GM12892 (cell line): ENCODE data around the gene PLEKHM1.
"Not testable (repeated sequence)": the region's sequence is repeated elsewhere in the genome, so short reads cannot be mapped to it uniquely, and the experiment has no call there.

Experiments used
- DNase-seq: peaks from one replicate; pipeline ENCODE4 v3.0.0; 2011; ENCODE audit not compliant: insufficient read length
- FAIRE-seq: peaks from 2 replicates; lab custom pipeline; 2011; peaks lifted over from hg19 to GRCh38; lab: Jason Lieb, UNC
- POLR2A ChIP-seq: IDR thresholded peaks from 2 replicates; pipeline ENCODE4 v1.6.1; 2011; ENCODE audit warnings: low read depth, low read length, control low read depth
- POLR2AphosphoS5 ChIP-seq: IDR thresholded peaks from 2 replicates; pipeline ENCODE4 v1.6.1; 2011; ENCODE audit warnings: low read depth, low read length, control low read depth
- TAF1 ChIP-seq: IDR thresholded peaks from 2 replicates; pipeline ENCODE4 v1.6.1; 2011; ENCODE audit warnings: low read depth, mild to moderate bottlenecking, control low read depth, low read length, borderline replicate concordance

The PLEKHM1 gene

GRCh38 chr17:45444856-45445820, 45.4 kb downstream of the PLEKHM1 start:
- not testable (repeated sequence) for FAIRE-seq, DNase-seq

GRCh38 chr17:45444301-45444700, 46.2 kb downstream of the PLEKHM1 start:
- FAIRE-seq, DNase-seq: not testable (repeated sequence)

GRCh38 chr17:45443371-45444260, 46.9 kb downstream of the PLEKHM1 start:
- FAIRE-seq, DNase-seq: not testable (repeated sequence)

DNA sequence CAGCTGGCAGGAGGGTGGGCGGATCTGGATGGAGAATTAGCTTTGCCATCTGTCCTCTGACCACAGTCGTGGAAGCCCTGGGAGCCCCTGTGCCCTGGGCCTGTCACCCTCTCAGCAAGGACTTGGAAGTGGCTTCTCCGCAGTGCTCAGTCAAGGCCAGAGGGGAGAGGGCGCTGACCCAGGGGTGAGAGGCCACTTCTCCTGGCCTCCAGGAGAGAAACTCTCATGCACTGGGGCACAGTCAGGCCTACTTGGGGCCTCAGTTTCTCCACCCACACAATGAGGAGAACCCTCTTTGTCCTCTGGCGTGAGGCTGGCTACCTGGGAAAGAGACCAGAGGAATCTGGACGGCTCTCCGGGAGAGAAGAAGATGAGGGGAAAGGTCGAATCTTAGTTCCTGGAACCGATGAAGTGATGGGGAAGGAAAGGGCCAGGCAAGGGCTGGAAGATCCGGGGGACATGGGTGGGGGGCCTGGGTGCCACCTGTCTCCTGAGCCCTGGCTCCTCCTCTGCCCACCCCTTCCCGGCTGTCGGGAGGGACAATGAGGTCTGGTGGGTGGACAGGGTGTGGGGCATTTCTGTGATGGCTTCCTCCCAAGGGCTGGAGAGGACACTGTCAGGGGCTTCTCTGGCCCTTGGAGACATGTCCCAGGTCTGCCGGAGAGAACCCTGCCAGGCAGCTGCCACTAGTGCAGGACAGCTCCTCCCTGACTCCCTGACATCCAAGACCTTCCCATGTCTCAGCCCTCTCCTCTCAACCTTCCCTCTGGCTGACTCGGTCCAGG, 48.8 kb downstream of the PLEKHM1 start:
- no peak for FAIRE-seq
- no peak for DNase-seq
- TF ChIP-seq POLR2A (no peak), TAF1 (no peak), POLR2AphosphoS5 (no peak)

DNA sequence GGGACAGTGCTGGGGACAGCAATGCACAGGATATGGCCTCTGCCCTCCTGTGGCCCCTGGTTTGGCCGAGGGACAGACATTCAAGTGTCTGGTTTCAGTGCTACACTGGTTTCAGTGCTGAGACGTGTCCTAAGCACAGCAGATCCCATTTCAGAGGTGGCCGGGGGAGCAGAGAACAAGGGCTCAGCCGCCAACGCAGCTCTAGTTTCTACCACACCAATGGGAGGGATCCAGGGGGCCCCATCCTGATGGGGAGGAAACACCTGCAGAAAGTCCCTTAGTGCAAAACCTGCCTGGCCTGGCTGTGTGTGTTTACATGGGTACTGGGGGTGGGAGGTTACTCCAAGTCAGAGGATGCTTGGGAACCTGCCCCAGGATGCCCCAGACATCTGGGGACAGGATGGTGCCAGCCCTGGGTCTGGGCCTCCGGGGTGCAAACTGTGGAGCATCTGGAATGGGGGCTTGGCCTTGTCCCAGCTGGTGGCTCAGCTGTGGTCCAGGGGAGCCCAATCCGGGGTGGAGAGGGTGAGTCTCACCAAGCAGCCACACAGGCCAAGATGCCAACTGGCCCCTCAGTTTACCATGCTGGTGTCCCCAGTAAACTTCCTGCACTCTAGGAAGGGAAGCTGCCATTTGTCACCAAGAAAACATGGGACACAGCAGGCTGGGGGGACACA, 49.5 kb downstream of the PLEKHM1 start:
- peak; percentile 30 for FAIRE-seq

DNA sequence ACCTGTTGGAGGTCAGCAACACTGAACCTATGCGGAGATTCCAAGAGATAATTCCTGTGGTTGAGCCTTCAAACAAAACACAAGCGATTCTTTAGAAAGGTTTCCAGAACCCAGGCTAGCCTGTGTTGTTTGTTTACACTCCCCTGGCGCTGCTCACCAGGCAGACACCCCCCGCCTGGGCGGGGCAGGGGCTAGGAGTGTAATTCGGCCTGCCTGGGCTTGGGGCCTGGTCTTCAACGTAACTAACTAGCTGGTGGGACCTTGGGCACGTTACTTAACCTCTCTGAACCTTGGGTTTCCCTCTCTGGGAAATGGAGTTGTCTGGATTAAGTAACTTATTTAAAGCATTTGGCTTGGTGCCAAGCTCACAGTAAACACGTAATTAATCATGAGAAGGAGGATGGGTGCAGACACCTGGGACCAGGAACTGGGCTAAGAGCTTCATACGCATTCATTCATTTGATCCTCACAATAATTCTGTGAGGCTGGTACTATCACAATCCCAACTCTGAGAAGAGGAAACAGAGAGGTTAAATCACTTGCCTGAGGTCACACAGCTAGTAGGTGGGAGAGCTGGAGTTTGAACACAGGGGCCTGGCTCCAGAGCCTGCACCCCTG, 50.3 kb downstream of the PLEKHM1 start:
- FAIRE-seq (no peak), DNase-seq (no peak)
- TF ChIP-seq POLR2AphosphoS5 (no peak), TAF1 (no peak), POLR2A (no peak)

More for the DNA sequence above, 49.5 kb downstream of the PLEKHM1 start:
- peak; percentile 93 for DNase-seq

DNA sequence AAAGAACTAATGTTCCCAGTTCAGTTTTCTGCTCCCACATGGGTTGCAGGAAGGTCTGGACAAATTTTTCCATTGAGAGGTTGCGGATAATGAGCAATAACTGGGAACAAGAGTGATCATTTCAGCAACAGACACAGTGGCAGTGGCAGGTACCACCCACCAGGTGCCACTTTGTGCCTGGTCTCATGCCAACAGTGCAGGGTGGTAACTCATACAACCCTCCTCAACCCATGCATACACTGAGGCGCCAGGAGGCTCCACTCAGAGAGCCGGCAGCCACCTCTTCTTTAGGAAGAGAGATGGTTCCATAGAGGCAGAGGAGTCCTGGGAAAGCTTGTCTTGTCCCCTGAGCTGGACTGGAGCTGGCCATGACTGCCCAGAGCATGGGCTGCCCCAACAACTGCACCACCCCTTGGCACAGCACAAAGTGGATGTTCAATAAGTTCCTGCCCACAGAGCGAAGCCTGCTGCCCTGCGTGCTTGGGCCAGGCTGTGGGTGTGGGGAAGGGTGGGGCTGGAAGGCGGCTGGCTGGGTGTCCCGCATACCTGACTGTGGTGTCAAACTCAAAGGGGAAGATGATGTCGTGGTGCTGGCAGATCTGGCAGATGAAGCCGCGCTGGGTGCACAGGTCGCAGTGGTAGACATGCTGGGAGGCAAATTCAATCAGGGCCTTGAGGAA, 51.5 kb downstream of the PLEKHM1 start:
- TF ChIP-seq POLR2AphosphoS5 (no peak), TAF1 (no peak), POLR2A (no peak)
- DNase-seq, result no peak

DNA sequence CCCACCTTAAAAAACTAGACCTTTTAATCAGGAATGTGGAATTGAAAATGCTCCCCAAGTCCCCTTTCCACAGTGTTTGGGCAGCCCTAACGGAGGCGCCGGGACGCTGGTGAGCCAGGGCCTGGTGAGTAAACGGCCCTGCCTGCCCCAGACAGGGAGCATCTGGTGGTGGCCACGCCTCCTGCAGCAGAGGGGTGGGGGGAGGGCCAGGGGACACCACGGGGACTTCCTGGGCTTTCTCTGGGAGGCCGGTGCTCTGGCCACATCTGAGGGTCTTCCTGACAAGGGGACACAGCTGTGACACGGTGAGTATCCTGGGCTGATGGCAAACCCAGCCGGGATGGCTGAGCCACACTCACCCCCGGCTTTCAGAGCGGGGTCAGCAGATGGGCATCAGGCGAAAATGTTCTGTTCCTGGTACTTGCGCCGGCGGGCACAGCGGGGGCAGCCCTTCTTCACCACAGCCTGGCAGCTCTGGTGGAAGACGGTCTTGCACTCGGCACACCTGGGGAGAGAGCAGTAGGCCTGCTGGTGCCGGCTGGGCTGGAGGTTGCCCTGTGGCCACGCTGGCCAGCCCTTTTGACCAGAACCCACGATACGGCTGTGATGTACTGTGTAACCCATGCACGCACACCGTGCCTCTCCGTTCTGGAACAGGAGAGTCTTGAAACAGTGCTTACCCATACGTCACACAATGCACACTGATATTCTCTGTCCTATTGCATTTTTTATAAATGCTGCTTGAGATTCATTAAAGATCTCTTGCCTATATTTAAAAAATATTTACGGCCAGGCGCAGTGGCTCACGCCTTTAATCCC, 52.8 kb downstream of the PLEKHM1 start:
- TF ChIP-seq POLR2AphosphoS5 (no peak), TAF1 (no peak), POLR2A (no peak)
- FAIRE-seq (no peak), DNase-seq (no peak)

More for the DNA sequence above, 51.5 kb downstream of the PLEKHM1 start:
- FAIRE-seq, result no peak

GRCh38 chr17:45436625-45437464, 53.7 kb downstream of the PLEKHM1 start:
- no peak for DNase-seq
- TF ChIP-seq POLR2A (no peak), POLR2AphosphoS5 (no peak), TAF1 (no peak)
- FAIRE-seq, result no peak
